Stimulated activated CD8-positive, alpha-beta memory T cell treated with anti-CD3 and anti-CD28 coated beads, Interleukin-7, amount 100 ng/mL, for 24 hours (primary cell): Measurements from ENCODE around the gene E2F3.
"Not testable (repeated sequence)": the region's sequence is repeated elsewhere in the genome, so short reads cannot be mapped to it uniquely, and the experiment has no call there.

ENCODE experiments used
- DNase-seq: peaks from one replicate; pipeline ENCODE4 v3.0.0-alpha.2; 2020; ENCODE audit warnings: low read depth

Gene E2F3

GRCh38 chr6:20467437-20467836, 65.8 kb downstream of the E2F3 start:
- no peak for DNase-seq

GRCh38 chr6:20468209-20468608, 66.5 kb downstream of the E2F3 start:
- no peak for DNase-seq

DNA sequence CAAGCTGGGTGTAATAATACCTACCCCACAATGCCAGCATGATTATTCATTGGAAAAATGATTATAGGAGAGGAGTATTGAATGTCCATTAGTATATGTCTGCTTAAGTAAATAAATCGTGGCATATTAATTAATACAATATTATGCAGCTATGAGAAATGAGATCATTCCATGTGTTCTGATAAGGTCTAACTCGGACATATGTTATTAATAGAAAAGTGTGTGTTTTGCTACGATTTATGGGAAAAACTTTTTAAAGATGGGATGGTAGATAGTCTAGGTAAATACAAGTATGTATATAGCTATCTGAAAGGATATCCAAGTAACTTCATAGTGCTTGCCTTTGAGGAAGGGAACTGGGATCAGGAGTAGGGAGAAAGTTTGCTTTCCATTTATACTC, 71.1 kb downstream of the E2F3 start:
- no peak for DNase-seq

GRCh38 chr6:20473518-20473917, 71.8 kb downstream of the E2F3 start:
- no peak for DNase-seq

- no peak for DNase-seq
Measured at GRCh38 chr6:20474874-20475542, 73.3 kb downstream of the E2F3 start.

GRCh38 chr6:20476501-20477043, 74.9 kb downstream of the E2F3 start:
- DNase-seq = no peak

DNA sequence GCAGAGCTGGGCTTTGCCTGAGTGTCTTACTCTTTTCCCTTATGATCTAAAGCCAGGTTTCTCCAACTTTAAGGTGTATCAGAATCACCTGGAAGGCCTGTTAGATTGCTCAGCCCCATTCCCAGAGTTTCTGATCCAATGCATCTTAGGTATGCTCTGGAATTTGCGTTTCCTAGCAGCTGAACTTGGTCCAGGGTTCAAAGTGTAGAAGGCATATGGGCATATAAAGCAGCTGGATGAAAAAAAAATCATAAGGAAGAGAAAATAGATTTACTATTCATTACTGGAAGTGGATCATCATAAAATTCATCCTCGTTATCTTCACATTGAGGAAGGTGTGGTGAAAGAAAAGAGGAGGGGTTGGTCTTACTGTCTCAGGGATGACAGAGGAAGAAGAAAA, 75.8 kb downstream of the E2F3 start:
- no peak for DNase-seq

- no peak for DNase-seq
Measured at GRCh38 chr6:20479060-20479459, 77.4 kb downstream of the E2F3 start.

- no peak for DNase-seq
Measured at GRCh38 chr6:20479526-20479925, 77.8 kb downstream of the E2F3 start.

DNA sequence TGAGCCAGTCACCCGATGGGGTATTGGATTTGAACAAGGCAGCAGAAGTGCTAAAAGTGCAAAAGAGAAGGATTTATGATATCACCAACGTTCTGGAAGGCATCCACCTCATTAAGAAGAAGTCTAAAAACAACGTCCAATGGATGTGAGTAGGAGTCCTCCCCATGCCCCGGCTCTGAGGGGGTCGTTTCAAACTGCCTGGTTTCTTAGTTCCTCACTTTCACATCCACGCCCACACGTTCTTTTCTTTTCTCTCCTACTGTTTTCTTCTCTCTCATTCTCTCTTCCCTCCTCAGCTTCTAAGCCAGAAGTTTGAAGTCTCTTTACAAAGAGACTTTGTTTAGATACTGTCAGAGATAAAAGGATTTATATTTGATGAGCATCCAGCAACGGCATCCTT, 79.6 kb downstream of the E2F3 start:
- no peak for DNase-seq

DNA sequence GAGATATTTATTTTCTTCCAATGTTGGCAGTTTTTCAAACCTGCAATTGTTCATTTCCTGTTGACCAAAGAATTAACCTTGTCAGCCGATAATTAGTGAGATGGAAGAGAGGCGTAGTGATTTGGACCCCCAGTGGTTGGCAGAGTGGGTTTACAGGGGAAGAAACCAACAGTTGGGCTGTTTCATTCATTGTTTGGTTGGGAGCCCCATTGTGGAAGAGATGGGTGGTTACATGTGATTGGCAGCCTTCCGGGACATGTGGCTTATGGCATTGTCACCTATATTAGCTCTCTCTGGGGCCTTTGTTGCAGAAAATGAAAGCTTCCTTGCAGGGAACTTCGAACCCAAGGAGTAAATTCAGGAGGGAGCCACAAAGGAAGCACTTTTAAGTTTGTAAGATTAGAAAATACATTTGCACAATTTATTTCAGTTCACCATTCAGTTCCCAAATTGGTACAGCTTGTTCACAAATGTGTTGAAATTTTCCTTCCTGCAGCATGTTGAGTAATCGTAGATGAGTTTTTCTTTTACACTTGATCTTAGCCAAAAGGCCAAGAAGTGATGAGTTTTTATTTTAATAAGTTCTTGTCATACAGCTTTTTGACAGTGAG, 82.3 kb downstream of the E2F3 start:
- no peak for DNase-seq

GRCh38 chr6:20486641-20487040, 85.0 kb downstream of the E2F3 start:
- DNase-seq = no peak

DNA sequence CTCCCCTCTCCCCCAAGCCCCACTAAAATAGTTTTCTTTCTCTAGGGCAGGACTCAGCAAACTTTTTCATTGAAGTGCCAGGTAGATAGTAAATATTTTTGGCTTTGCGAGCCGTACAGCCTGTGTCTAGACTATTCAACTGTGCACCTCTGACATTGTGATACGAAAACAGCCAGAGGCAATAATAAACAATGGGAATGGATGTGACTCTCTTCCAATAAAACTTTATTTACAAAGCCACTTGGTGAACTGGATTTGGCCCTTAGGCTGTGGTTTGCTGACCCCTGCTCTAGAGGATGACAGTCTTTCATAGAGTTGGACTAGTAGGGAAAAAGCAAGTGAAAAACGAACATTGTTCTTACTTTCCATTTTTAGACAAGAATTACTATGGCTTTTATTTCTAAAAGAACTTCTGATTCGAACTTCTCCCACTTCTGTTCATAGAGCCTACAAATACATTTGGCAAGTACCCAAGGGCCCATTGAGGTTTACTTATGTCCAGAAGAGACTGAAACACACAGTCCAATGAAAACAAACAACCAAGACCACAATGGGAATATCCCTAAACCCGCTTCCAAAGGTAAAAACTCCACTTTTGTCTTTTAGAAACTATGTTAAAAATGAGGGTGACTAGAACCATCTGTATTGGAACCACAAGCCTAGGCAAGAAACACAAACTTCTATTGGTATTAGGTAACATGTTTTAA, 86.1 kb downstream of the E2F3 start:
- no peak for DNase-seq

- no peak for DNase-seq
Measured at GRCh38 chr6:20490591-20490990, 88.9 kb downstream of the E2F3 start.

- DNase-seq = no peak
Measured at GRCh38 chr6:20492099-20492498, 90.4 kb downstream of the E2F3 start.

DNA sequence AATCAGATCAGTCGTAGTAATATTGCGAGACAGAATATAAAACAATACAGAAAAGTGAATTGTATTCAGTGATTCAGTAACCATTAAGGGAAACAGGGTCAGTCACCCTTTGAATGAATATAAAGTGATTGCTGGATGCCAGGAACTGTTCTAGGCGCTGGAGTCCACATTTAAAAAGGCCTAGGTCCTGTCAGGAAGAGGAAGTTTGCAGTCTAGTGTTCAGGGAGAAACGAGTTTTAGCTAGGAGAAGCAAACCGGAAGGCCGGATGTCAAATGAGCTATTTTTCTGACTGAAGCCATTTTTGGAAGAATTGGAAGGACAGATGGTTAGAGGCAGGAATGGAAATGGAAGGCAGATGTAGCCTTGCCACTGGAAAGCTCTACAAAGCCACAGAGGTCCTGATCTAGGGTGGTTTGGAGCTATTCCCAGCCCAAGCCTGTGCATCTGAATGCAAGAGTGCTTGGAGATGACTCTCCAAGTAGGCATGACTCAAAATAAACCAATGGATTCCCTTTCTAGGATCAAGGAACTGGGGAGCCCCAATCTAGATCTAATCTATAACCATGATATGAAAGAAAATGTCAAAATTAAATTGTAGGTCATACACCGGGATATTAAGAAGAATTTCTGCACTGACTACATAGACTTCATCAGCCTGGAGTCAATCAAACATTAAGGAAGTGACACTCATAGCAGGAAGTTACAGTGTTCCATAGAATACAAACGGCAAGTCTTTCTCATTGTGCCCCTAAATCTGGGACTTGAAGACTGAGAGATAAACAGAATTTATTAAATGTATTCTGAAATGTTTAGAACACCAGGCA, 95.7 kb downstream of the E2F3 start:
- DNase-seq = no peak

GRCh38 chr6:20498041-20498385, 96.3 kb downstream of the E2F3 start:
- DNase-seq = no peak

- no peak for DNase-seq
Measured at GRCh38 chr6:20509212-20509611, 107.5 kb downstream of the E2F3 start.

DNA sequence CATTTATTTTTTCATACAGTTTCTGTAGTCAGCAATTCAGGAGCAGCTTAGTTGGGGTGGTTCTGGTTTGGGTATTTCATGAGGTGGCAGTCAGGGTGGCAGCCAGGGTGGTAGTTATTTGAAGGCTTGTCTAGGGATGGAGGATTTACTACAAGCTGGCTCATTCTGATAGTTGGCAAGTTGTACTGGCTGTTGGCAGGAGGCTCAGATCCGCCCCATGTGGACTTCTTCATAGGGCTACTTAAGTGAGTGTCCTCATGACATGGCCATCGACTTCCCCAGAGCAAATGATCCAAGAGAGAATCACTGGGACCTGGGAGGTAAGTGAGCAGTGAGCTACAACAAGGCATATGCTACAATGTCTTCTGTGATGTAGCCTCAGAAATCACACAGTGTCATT, 110.2 kb downstream of the E2F3 start:
- no peak for DNase-seq

- DNase-seq = not testable (repeated sequence)
Measured at GRCh38 chr6:20525208-20525607, 123.5 kb downstream of the E2F3 start.

GRCh38 chr6:20529086-20529448, 127.4 kb downstream of the E2F3 start:
- DNase-seq = not testable (repeated sequence)

GRCh38 chr6:20532881-20533280, 131.2 kb downstream of the E2F3 start:
- DNase-seq = no peak
